GM18502 (cell line): ENCODE data around the gene ADAM15.

ENCODE experiments used
- ATAC-seq: cut with Tn5 transposase; IDR thresholded peaks from one replicate; pipeline ENCODE4 v1.9.1; 2021; ENCODE audit warnings: mild to moderate bottlenecking; ENCODE audit not compliant: unreplicated experiment, poor library complexity

The ADAM15 gene

GRCh38 chr1:155108296-155108695 is 57.2 kb downstream of the ADAM15 start:
- ATAC-seq = no peak

- ATAC-seq = no peak
Observed at GRCh38 chr1:155110381-155110780, 59.3 kb downstream of the ADAM15 start.

GRCh38 chr1:155110826-155111225 is 59.7 kb downstream of the ADAM15 start:
- no peak for ATAC-seq
